GM21529 (cell line): ENCODE results near the gene ERAS.

Experiments
- ATAC-seq: cut with Tn5 transposase; IDR thresholded peaks from one replicate; pipeline ENCODE4 v1.9.1; 2021; ENCODE audit not compliant: unreplicated experiment

Gene ERAS, protein sequence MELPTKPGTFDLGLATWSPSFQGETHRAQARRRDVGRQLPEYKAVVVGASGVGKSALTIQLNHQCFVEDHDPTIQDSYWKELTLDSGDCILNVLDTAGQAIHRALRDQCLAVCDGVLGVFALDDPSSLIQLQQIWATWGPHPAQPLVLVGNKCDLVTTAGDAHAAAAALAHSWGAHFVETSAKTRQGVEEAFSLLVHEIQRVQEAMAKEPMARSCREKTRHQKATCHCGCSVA

DNA sequence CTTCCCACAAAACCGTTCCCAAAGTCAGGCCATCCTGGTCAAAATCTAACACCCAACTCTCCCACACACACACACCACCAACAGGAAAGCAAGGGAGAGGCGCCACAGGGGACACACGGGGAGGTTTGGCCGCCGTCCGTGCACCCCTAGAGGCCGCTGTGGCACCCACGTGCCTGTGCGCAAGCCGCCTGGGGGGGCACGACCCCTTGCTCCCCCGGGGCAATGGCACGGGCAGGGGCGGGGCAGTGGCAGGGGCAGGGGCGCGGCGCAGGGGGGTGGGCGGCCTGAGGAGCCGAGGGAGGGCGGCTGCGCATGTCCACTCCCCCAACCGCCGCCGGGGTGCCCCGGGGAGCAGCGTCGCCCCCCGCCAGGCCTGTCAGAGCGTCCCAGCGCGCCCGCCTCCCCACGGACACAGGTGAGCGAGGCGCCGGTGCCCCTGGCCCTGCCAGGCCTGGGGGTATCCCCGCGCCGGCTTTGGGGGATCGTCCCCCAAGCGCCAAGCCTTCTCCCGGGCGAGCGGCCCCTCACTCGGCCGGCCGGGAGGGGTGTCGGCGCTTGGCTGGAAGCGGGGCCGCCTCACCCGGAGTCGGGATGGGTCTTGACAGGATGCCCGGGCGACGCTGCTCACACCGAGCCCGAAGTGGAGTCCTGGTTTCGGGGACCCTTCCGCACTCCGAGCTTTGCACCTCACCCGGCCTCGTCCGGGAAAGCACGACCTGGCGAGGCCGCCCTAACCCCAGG, at the start of gene ERAS:
TSS of gene ERAS (plus strand) at position 379 of the 741 bp plus-strand sequence. CDS start 2,611 bp downstream, outside the sequence.
- no peak for ATAC-seq

GRCh38 chrX:48776818-48777439, 49.4 kb upstream of the ERAS start:
- no peak for ATAC-seq

DNA sequence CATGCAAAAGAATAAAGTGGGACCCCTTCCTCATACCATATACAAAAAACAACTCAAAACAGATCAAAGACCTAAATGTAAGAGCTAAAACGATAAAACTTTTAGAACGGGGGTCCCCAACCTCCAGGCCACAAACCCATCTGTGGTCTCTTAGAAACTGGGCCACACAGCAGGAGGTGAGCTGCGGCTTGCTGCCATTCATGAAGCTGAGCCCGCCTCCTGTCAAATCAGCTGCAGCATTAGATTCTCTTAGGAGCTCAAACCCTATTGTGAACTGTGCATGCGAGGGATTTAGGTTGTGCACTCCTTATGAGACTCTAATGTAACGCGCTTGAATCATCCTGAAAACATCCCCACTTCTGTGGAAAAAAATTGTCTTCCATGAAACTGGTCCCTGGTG, 46.9 kb upstream of the ERAS start:
- no peak for ATAC-seq

DNA sequence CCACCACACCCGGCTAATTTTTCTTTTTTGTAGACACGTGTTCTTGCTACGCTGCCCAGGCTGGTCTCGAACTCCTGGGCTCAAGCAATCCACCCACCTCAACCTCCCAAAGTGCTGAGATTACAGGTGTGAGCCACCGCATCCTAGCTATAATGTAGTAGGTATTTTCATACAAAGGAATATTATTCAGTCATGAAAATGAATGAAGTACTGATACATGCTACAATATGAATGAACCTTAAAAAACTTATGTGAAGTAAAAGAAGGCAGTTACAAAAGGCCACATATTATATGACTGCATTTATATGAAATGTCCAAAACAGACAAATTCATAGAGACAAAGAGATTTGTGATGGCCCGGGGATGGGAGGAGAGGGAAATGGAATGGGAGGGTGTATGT, 44.6 kb upstream of the ERAS start:
- no peak for ATAC-seq

- no peak for ATAC-seq
Observed at GRCh38 chrX:48782216-48782615, 44.1 kb upstream of the ERAS start.

GRCh38 chrX:48782795-48783194, 43.5 kb upstream of the ERAS start:
- ATAC-seq = no peak

DNA sequence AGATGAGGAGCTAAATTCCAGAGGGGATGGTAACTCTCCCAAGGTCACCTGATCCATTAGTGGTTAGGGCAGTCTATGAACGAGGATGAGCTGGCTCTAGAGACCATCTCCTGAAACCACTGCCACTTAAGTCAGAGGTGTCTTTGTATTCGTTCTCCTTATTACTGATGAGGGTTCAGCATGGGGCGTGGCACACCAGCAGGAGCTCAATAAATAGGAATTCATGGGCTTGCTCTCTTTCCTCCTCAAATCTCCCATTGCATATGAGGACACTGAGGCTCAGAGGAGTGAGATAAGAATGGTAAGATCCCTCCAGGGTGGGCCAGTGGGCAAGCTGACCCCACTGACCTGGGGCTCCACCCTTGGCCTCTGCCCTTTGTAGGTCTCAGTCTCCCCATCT, 41.6 kb upstream of the ERAS start:
- ATAC-seq = no peak

GRCh38 chrX:48785186-48785539, 41.1 kb upstream of the ERAS start:
- no peak for ATAC-seq

GRCh38 chrX:48785540-48786214, 40.6 kb upstream of the ERAS start:
- no peak for ATAC-seq

DNA sequence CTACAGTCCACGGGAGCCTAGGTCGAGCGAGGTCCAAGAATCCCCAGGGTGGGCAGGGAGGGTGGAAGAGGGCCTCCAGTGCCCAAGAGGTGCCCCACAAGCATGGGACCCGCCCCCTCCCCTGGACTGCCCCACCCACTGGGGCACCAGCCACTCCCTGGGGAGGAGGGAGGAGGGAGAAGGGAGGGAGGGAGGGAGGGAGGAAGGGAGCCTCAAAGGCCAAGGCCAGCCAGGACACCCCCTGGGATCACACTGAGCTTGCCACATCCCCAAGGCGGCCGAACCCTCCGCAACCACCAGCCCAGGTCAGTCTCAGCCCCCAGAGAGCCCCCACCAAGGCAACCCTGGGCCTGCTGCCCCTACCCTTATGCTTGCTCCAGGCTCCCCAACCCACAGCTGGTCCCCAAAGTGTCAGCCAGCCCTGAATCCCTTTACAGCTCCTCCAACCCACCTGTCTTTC, 39.9 kb upstream of the ERAS start, which contains the start of gene GATA1:
TSS of gene GATA1 (plus strand) at position 250 of the 460 bp plus-strand sequence. CDS start 4,520 bp downstream, outside the sequence.
- no peak for ATAC-seq

DNA sequence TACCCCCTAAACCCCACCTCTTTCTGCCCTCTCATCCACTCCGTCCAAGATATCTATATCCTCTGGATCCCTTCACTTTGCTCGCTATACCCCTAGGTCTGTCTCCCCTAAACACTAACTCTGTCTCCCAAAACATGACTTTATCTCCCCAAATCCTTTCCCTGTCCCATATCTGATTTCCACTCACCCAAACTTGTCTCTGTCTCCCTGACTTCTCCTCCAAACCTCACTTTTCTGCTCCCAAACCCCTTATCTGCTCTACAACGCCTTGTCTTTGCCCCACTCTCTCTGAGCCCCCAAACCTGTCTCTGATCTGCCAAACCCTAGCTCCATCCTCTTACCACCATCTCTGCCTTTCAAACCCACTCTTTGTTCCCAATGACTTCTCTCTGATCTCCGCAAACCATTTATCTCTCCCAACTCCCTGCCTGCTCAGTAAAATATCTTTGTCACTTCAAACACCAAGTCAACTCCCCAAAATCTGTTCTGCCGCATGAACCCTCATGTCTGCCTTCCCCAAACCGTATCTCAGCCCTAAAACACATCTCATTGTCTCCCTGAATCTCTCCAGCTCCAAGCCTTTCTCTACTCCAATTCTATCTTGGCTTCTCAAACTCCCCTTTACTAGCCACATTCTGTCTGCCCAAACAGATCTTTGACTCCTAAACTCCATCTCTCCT, 39.3 kb upstream of the ERAS start:
- no peak for ATAC-seq

- no peak for ATAC-seq
Observed at GRCh38 chrX:48787505-48788443, 38.5 kb upstream of the ERAS start.

DNA sequence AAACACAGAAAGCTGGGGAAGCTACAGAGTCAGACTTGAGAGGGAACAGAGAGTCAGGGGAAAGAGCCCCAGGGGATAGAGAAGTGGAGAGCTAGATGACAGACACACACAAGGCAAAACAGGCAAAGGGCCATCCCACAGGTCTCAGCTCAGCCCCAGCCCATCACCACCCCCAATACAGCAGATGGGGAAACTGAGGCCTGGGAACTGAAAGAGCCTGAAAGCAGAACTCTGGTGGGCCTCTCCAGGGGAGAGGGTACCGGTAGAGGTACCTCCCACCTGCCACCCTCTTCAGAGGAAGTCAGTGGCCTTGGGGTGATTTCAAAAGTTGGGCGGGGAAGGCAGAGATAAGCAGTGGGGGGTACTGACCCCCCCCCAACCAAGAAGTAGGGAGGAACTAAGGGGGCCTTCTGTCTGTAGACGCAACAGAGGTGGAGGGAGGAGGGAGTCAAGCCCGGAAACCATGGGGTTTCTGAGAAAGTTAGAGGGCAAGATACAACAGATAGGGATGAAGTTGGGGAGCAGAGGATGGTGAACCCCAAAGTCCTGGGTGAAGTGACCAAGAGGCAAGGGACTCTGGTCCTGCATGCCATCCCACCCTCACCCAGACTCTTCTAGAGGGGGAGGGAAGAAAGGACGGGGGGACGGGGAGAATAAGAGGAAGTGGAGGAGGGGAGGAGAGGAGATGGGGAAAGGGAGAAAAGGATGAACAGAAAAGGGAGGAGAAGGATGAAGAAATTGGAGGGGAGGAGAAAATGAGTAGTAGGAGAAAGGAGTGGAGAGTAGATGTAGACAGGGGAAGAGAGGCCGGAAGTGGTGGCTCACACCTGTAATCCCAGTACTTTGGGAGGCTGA, 36.7 kb upstream of the ERAS start:
- ATAC-seq = no peak

DNA sequence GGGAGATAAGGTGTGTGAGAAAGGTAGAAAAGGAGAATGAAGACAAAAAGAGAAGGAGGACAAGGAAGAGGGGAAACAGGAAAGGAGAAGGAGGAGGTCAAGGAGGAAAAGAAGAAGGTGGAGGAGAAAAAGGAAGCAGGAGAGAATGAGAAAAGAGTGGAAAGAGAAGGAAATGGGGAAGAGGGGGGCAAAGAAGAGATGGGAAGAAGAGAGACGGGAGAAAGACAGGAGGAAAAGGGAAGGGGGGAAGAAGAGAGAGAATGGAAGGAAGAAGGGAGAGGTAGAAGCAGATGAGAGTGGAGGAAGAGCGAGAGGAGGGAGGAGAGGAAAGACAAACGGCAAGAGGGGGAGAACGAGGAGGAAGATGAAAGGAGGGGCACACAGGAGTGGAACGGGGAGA, 35.8 kb upstream of the ERAS start:
- no peak for ATAC-seq

DNA sequence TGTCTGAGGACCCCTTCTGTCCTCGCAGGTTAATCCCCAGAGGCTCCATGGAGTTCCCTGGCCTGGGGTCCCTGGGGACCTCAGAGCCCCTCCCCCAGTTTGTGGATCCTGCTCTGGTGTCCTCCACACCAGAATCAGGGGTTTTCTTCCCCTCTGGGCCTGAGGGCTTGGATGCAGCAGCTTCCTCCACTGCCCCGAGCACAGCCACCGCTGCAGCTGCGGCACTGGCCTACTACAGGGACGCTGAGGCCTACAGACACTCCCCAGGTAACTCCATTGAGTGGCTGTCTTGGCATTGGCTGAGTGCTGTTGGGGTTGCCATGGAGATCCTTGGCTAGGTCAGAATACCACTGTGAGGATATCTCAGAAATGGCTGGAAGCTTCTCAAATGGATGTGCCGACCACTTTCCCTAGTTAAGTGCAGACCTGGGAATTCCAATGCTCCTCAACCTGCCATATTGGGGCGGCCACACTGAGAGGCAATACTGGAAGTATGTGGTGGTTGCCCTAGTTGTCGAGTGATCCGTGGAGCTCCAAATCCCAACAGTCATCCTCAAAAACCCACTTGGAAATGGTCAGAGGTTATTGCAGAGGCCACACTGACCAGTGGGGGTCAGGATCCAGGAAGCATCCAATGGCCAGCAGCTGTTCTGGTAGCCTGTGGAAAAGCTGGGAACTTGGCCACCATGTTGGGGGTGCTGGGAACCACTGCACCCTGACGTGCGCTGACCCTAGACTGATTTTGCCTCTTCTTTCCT, 35.1 kb upstream of the ERAS start:
- ATAC-seq = no peak

- no peak for ATAC-seq
Observed at GRCh38 chrX:48792219-48792618, 34.1 kb upstream of the ERAS start.

GRCh38 chrX:48793935-48794334, 32.4 kb upstream of the ERAS start:
- ATAC-seq = no peak

DNA sequence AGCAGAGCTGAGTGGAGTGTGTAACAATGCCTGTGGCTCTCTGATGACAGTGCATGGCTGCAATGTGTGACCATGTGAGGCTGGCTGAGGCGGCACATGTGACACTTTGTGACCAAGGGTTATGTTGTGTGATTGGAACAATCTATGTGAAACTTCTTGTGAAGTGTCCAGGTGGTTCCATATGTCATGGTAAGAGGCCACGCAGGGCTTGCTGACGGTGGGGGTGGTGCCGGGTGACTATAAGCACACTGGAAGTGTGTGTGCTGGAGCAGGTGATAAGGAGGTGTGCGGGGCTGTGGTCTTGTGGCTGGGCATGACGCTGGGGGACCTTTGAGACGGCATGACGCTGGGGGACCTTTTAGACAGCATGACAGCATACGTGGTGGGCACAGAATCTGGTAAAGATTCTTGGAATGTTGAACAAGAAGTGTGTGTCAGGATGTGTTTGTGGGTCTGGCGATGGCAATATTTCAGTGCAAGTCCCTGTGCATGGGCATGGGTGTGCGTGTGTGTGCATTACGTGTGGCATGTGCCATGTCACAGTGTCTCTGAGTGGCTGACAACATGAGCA, 31.9 kb upstream of the ERAS start:
- no peak for ATAC-seq
